Stromal cell of bone marrow (primary cell): ENCODE measurements around the gene PEX11G.
"Not testable (repeated sequence)": the region's sequence is repeated elsewhere in the genome, so short reads cannot be mapped to it uniquely, and the experiment has no call there.

Source experiments
- DNase-seq: peaks from one replicate; pipeline ENCODE4 v3.0.0-alpha.2; 2012; ENCODE audit warnings: low read depth

PEX11G gene

DNA sequence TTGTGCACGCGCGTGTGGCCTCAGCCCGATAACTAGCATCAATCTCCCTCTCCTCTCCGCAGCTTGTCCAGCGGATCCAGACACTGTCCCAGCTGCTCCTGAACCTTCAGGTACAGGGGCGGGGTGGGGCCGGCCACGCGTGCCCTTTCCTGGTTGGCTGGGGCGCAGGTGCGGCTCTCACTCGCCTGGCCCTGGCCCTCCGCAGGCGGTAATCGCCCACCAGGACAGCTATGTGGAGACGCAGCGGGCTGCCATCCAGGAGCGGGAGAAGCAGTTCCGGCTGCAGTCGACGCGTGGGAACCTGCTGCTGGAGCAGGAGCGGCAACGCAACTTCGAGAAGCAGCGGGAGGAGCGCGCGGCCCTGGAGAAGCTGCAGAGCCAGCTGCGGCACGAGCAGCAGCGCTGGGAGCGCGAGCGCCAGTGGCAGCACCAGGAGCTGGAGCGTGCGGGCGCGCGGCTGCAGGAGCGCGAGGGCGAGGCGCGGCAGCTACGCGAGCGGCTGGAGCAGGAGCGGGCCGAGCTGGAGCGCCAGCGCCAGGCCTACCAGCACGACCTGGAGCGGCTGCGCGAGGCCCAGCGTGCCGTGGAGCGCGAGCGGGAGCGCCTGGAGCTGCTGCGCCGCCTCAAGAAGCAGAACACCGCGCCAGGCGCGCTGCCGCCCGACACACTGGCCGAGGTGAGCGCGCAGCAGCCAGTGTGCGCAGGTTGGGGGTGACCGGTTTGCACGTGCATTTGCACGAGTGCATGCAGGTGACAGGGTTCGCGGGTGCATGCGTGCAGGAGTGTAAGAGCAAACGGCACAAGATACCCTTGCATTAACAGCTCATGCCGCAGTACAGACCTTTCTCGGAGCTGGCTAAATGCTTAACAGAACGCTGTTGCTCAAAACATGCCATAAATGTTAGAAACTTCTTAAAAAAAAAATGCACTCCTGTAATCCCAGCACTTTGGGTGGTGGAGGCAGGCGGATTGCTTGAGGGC, 21.5 kb downstream of the PEX11G start:
- DNase-seq = no peak

DNA sequence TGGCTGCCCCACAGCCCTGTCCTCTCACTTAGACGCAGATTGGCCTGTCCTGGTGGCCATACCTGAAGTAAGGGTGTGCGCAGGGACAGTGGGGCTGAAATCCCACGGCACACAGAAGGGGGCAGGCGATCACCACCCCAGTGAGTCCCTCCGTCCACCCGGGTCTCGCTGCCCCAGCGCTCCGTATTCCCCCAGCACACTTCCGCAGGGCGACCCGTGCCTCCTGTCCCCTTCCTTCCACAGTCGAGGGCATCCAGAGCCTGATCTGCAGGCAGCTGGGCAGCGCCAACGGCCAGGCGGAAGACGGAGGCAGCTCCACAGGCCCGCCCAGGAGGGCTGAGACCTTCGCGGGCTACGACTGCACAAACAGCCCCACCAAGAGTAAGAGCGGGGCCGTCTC, 25.3 kb downstream of the PEX11G start:
- no peak for DNase-seq

GRCh38 chr19:7461841-7462629, 26.8 kb downstream of the PEX11G start:
- DNase-seq = no peak

GRCh38 chr19:7460562-7460966, 28.3 kb downstream of the PEX11G start:
- DNase-seq = no peak

DNA sequence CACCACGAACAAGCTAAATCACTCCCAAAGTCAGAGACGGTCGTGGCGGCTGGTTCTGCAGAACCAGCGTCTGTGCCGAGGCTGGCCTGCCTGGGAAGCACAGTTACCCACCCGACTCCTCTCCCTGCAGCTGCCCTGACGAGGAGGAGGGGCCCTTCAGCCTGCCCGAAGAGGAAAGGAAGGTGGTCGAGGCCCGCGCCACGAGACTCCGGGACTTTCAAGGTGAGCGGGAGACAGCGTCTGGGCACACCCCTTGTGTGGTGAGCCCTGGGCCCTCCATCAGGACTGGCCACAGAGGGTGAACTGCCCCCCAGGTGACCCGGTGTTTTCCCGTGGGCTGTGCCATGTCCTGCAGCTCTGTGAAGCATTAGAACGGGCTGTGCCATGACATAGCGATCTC, 29.1 kb downstream of the PEX11G start:
- no peak for DNase-seq

GRCh38 chr19:7458675-7459074, 30.2 kb downstream of the PEX11G start:
- no peak for DNase-seq

- no peak for DNase-seq
Observed at GRCh38 chr19:7456964-7457541, 31.8 kb downstream of the PEX11G start.

DNA sequence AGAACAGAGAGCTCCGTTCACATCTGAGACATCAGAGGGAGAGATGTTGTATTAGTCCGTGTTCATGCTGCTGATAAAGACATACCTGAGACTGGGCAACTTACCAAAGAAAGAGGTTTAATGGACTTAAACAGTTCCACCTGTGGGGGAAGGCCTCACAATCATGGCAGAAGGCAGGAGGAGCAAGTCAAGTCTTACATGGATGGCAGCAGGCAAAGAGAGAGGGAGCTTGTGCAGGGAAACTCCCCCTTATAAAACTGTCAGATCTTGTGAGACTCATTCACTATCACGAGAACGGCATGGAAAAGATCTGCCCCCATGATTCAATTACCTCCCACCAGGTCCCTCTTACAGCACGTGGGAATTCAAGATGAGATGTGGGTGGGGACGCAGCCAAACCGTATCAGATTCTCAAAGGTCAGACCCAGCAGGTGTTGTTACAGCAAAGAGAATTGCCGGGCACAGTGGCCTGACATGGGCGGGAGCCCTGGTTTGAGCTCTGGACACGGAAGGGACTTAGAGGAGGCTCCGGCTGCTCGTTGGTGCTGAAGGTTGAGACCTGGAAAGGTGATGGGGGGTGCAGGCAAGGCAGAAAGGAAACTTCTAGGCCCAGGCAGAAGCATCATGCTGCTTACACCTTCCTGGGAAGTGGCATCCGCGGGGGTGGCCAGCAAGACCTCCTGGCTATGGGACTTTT, 33.1 kb downstream of the PEX11G start:
- no peak for DNase-seq

GRCh38 chr19:7454998-7455397, 33.8 kb downstream of the PEX11G start:
- DNase-seq = no peak

DNA sequence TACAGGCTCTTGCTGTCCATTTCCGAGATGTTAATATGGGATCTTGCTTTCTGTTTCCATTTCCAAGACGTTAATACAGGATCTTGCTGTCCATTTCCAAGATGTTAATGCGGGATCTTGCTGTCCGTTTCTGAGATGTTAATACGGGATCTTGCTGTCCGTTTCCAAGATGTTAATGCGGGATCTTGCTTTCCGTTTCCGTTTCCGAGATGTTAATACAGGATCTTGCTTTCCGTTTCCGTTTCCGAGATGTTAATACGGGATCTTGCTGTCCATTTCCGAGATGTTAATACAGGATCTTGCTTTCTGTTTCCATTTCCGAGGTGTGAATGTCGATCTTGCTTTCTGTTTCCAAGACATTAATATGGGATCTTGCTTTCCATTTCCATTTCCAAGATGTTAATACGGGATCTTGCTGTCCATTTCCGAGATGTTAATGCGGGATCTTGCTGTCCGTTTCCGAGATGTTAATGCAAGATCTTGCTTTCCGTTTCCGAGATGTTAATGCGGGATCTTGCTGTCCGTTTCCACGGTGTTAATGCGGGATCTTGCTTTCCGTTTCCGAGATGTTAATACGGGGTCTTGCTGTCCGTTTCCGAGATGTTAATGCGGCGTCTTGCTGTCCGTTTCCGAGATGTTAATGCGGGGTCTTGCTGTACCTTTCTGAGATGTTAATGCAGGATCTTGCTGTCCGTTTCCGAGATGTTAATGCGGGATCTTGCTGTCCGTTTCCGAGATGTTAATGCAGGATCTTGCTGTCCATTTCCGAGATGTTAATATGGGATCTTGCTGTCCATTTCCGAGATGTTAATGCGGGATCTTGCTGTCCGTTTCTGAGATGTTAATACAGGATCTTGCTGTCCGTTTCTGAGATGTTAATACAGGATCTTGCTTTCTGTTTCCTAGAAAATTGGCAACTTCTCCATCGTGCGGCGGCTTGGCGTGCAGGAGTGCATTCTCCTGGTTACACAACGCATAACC, 38.3 kb downstream of the PEX11G start:
- no peak for DNase-seq

GRCh38 chr19:7449391-7450070, 39.3 kb downstream of the PEX11G start:
- not testable (repeated sequence) for DNase-seq

- no peak for DNase-seq
Observed at GRCh38 chr19:7447648-7448047, 41.2 kb downstream of the PEX11G start.

GRCh38 chr19:7445104-7445503, 43.7 kb downstream of the PEX11G start:
- no peak for DNase-seq

DNA sequence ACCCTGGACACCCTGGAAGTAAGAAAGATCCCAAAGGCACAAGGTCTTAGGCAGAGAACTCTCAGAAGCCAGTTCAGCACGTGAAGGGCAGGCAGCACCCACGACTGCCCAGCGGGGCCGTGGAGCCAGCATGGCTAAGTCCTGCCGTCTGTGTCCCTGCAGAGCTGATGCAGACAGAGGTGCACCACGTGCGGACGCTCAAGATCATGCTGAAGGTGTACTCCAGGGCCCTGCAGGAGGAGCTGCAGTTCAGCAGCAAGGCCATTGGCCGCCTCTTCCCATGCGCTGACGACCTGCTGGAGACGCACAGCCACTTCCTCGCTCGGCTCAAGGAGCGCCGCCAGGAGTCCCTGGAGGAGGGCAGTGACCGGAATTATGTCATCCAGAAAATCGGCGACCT, 44.8 kb downstream of the PEX11G start:
- no peak for DNase-seq

- no peak for DNase-seq
Observed at GRCh38 chr19:7442423-7442822, 46.4 kb downstream of the PEX11G start.

GRCh38 chr19:7441468-7442146, 47.2 kb downstream of the PEX11G start:
- no peak for DNase-seq

DNA sequence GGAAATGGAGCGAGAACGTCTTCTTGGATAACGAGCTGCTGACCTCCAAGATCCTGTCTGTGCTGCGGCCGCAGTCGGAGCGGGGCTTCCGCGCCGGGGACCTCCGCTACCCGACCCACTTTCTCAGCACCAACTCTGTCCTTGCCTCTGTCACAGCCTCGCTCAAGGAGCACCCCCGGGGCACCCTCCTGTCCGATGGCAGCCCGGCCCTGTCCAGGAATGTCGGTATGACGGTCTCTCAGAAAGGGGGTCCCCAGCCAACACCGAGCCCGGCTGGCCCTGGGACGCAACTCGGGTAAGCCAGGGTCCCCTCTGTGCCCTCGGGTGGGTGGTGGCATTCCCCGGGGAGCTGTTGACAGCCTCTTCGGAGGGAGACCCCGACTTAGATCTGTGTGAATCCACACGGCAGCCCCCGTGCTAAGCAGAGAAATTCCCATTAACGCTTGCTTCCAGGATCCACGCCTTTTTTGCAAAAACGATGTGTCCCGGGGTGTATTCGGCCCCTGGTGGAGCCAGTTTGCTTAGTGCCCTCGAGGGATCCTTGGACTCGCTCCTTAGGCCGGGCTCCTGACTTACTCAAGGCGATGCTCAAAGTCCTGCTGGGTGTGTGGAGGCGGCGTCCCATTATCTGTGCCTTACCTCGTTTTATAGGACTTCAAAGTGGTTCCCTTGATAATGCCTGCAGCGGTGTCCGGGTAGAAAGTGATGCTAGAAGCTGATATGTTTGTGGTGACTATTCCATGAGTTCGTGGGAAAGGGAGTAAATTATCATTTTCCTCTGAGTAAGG, 48.5 kb downstream of the PEX11G start:
- no peak for DNase-seq

DNA sequence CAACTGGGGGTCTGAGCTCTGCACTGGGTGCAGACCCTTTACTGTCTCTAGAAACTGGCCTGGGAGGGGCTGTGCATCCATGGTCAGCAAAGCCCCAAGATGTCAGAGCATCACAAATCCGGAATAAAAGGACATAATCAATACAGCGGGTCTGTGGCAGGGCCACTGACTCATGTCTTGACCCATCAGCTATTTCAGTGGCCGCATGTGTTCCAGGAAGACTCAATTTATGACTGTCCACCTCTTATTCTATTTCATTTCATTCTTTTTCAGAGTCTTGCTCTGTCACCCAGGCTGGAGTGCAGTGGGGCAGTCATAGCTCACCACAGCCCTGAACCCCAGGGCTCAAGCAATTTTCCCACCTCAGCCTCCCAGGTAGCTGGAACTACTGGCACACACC, 53.2 kb downstream of the PEX11G start:
- DNase-seq = no peak

GRCh38 chr19:7434391-7434790, 54.4 kb downstream of the PEX11G start:
- DNase-seq = no peak
